H1 (cell line): Measurements from ENCODE around the gene HNRNPDL. TPM values are rescaled to one million over a fixed set of nuclear protein-coding genes. Genes with fewer than 3 reads are reported as not detected.

Source experiments
- RFX5 ChIP-seq: IDR thresholded peaks from 2 replicates; pipeline ENCODE4 v1.6.1; 2011; ENCODE audit warnings: low read depth, low read length, improper control_type of control experiment, borderline replicate concordance
- ZNF274 ChIP-seq: IDR thresholded peaks from 2 replicates; pipeline ENCODE4 v1.7.0; 2012; ENCODE audit warnings: low read length, borderline replicate concordance; ENCODE audit errors: extremely low read depth
- polyA plus RNA-seq, 7 experiments: library from polyadenylated mRNA; depleted of rRNA in 3 of 7; stranded (reverse) in 5 of 7; unstranded in 2 of 7; fragments of >200 nt in 5 of 7; fragments of 200-250 nt in 2 of 7; gene quantifications; 1 replicate in 5 of 7; 2 replicates in 1 of 7; 4 replicates in 1 of 7; pipeline versions ENCODE4 v1.2.1 to v1.2.3, GENCODE V29; 2011 to 2013; ENCODE audit warnings: missing spikeins in 2 of 7, mixed read lengths in 2 of 7
- total RNA-seq: library from RNA; stranded (reverse); fragmentation: NEBNext Ultra II Directional; extraction: Animal tissue kit (Norgen Biotek cat#: 25700); gene quantifications from 2 replicates; pipeline ENCODE4 v1.2.1, GENCODE V29; 2021
- TF ChIP-seq, protein P1 (sequence below): IDR thresholded peaks from 2 replicates; pipeline ENCODE4 v1.6.1; 2011; ENCODE audit warnings: low read length, improper control_type of control experiment

The HNRNPDL gene
- total and polyA plus RNA-seq, 2 of the 8 experiments (the other 6 are each of a cell fraction or from before 2014, with no cell fraction given): 197 to 411 TPM

DNA sequence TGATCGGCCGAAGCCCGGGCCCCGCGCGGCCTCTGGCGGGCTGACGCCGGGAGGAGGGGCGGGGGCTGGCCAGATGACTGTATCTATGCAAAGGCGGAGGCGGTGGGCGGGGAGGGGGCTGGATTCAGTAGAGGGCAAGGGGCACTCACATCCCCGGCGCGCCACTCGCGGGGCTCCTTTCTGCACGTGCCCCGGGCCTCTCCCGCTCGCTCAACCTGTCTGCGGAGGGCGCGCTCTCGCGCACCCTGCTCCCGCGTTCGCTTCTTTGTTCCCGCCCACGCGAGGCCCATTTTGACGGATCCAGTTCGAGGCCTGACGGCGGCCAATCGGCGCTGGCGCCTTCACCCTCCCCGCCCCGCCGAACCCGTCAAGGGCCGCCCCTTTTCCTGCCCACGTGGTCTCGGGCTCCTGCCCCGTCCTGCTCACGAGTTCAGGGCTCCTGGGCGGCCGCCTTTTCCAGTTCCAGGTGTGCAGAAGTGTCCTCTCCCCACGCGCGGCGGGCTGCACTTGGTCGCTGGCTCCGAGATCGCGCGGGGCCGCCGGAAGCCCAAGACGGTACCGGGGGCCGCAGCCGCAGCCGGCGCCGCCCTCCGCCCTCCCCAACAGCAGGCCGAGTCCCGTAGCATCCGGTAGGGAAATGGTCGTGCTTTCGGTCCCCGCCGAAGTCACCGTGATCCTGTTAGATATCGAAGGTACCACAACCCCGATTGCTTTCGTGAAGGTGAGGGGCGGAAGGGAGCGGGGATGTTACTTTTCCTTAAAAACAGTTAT lies at the start of gene HNRNPDL, which contains the start of gene ENOPH1 (continued):
- no peak for TF ChIP-seq ZNF274
- TF ChIP-seq, protein P1, sequence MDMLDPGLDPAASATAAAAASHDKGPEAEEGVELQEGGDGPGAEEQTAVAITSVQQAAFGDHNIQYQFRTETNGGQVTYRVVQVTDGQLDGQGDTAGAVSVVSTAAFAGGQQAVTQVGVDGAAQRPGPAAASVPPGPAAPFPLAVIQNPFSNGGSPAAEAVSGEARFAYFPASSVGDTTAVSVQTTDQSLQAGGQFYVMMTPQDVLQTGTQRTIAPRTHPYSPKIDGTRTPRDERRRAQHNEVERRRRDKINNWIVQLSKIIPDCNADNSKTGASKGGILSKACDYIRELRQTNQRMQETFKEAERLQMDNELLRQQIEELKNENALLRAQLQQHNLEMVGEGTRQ: peak; percentile 83
- no peak for TF ChIP-seq RFX5
